GM12878 (cell line): ENCODE measurements around the gene SETBP1. TPM values are rescaled to one million over a fixed set of nuclear protein-coding genes. Genes with fewer than 3 reads are reported as not detected.

ENCODE experiments used
- ATAC-seq: fragments of 200-7000 bp; cut with Tn5 transposase; 3 replicates; pipeline ENCODE4 v1.9.1; 2020; ENCODE audit warnings: mild to moderate bottlenecking, moderate library complexity
- BruUV-seq: library from RNA; stranded (reverse); fragments of 400-500 nt; replicated peaks from 2 replicates; lab custom pipeline; 2021; lab: Mats Ljungman, UMichigan
- CTCF ChIA-PET: fragments of 300-600 bp; sonication (Branson Sonifier 250); formaldehyde crosslinking; extraction: SDS; loops from one replicate; lab custom pipeline; 2021; ENCODE audit warnings: inconsistent platforms; lab: Yijun Ruan, JAX
- POLR2A ChIA-PET: fragments of 350-600 bp; formaldehyde crosslinking; extraction: SDS; loops from one replicate; lab custom pipeline; 2021; ENCODE audit warnings: inconsistent platforms; lab: Charles Lee
- RAD21 ChIA-PET: fragments of 300-600 bp; sonication (Branson Sonifier 250); formaldehyde crosslinking; loops from one replicate; lab custom pipeline; 2023; ENCODE audit warnings: antibody characterized with exemption; ENCODE audit not compliant: unreplicated experiment; lab: Charles Lee
- SMC1A ChIA-PET: fragments of 300-600 bp; sonication (Branson Sonifier 250); formaldehyde crosslinking; loops from one replicate; lab custom pipeline; 2023; ENCODE audit not compliant: unreplicated experiment, uncharacterized antibody; lab: Charles Lee
- DNase-seq: peaks from one replicate; pipeline ENCODE4 v3.0.0-alpha.2; 2011; ENCODE audit warnings: low read depth, low spot score
- FAIRE-seq: peaks from 3 replicates; lab custom pipeline; 2011; peaks lifted over from hg19 to GRCh38; lab: Jason Lieb, UNC
- H2AFZ ChIP-seq: 2 replicates; pipeline ENCODE4 v1.6.0; 2011; ENCODE audit warnings: low read depth, low read length, control low read depth; ENCODE audit not compliant: control insufficient read depth
- H3K27ac ChIP-seq: 2 replicates; pipeline ENCODE4 v1.5.1; 2011; ENCODE audit warnings: control low read depth; ENCODE audit not compliant: control insufficient read depth, insufficient read depth
- H3K27me3 ChIP-seq, 2 experiments: replicated peaks in 1 of 2; 2 replicates each; pipeline versions ENCODE4 v1.6.0 to v1.6.1; 2011; ENCODE audit warnings: low read length in 1 of 2; ENCODE audit not compliant: control insufficient read depth in 2 of 2, insufficient read depth in 2 of 2
- H3K36me3 ChIP-seq, 2 experiments: 2 replicates each; pipeline ENCODE4 v1.5.1; 2011; ENCODE audit warnings: low read length in 1 of 2; ENCODE audit not compliant: control insufficient read depth in 2 of 2, insufficient read depth in 2 of 2
- H3K4me1 ChIP-seq: 2 replicates; pipeline ENCODE4 v1.6.1; 2011; ENCODE audit warnings: mild to moderate bottlenecking, low read length, moderate library complexity, mixed read lengths; ENCODE audit not compliant: control insufficient read depth, insufficient read depth
- H3K4me2 ChIP-seq: 2 replicates; pipeline ENCODE4 v1.6.0; 2011; ENCODE audit warnings: control low read depth; ENCODE audit not compliant: control insufficient read depth, insufficient read depth
- H3K4me3 ChIP-seq: fragments of 200-600 bp; sonication (generic); 2 replicates; pipeline ENCODE4 v1.5.1; 2016
- H3K79me2 ChIP-seq: 2 replicates; pipeline ENCODE4 v1.6.0; 2011; ENCODE audit warnings: low read length; ENCODE audit not compliant: control insufficient read depth, insufficient read depth
- H3K9ac ChIP-seq: 2 replicates; pipeline ENCODE4 v1.8.0; 2011; ENCODE audit warnings: low read length, control low read depth, mixed read lengths; ENCODE audit not compliant: control insufficient read depth, insufficient read depth
- H3K9me3 ChIP-seq: replicated peaks from 3 replicates; pipeline ENCODE4 v1.5.1; 2011; ENCODE audit warnings: mild to moderate bottlenecking, low read length; ENCODE audit not compliant: control insufficient read depth, insufficient read depth
- H4K20me1 ChIP-seq: 2 replicates; pipeline ENCODE4 v1.6.0; 2011; ENCODE audit not compliant: control insufficient read depth, insufficient read depth
- CREB1 ChIP-seq: IDR thresholded peaks from 2 replicates; pipeline ENCODE4 v1.6.1; 2012; ENCODE audit warnings: low read depth, mild to moderate bottlenecking, inconsistent platforms
- CUX1 ChIP-seq: IDR thresholded peaks from 2 replicates; pipeline ENCODE4 v1.6.1; 2012; ENCODE audit warnings: improper control_type of control experiment, low read depth, low read length; ENCODE audit not compliant: insufficient replicate concordance
- EGR1 ChIP-seq, 2 experiments: IDR thresholded peaks; 1 replicate in 1 of 2; 2 replicates in 1 of 2; pipeline ENCODE4 v1.6.1; 2011 to 2012; ENCODE audit warnings: low read depth in 2 of 2, low read length in 2 of 2, borderline replicate concordance in 1 of 2, mild to moderate bottlenecking in 1 of 2, moderate library complexity in 1 of 2
- ELK1 ChIP-seq: IDR thresholded peaks from 2 replicates; pipeline ENCODE4 v1.6.1; 2012; ENCODE audit warnings: low read depth, low read length, improper control_type of control experiment
- HSF1 ChIP-seq: fragments of 150-350 bp; IDR thresholded peaks from 2 replicates; pipeline ENCODE4 v1.6.1; 2014; ENCODE audit warnings: mild to moderate bottlenecking, low read depth, low read length
- KDM1A ChIP-seq: fragments of 200-600 bp; sonication (generic); IDR thresholded peaks from 2 replicates; pipeline ENCODE4 v1.6.1; 2016; ENCODE audit warnings: borderline replicate concordance
- KLF5 ChIP-seq: fragments of 450-650 bp; IDR thresholded peaks from 2 replicates; pipeline ENCODE4 v1.6.1; 2014; ENCODE audit warnings: mild to moderate bottlenecking; ENCODE audit not compliant: partially characterized antibody
- MYB ChIP-seq: fragments of 150-350 bp; IDR thresholded peaks from 2 replicates; pipeline ENCODE4 v1.6.1; 2014; ENCODE audit warnings: mild to moderate bottlenecking, low read depth, low read length, borderline replicate concordance
- PBX3 ChIP-seq: IDR thresholded peaks from 2 replicates; pipeline ENCODE4 v1.6.1; 2011; ENCODE audit warnings: mild to moderate bottlenecking, low read depth, low read length, moderate library complexity; ENCODE audit not compliant: insufficient replicate concordance
- STAT1 ChIP-seq: fragments of 450-650 bp; conservative IDR thresholded peaks from 2 replicates; pipeline ENCODE4 v1.6.1; 2014; ENCODE audit warnings: antibody characterized with exemption, mild to moderate bottlenecking
- SUPT20H ChIP-seq: IDR thresholded peaks from 2 replicates; pipeline ENCODE4 v1.6.1; 2011; ENCODE audit warnings: low read depth, mild to moderate bottlenecking, low read length, moderate library complexity, borderline replicate concordance; ENCODE audit not compliant: control insufficient read depth
- TBL1XR1 ChIP-seq: IDR thresholded peaks from 2 replicates; pipeline ENCODE4 v1.6.1; 2012; ENCODE audit warnings: low read depth, low read length, improper control_type of control experiment
- TCF12 ChIP-seq: IDR thresholded peaks from 2 replicates; pipeline ENCODE4 v1.6.1; 2011; ENCODE audit warnings: low read depth, mild to moderate bottlenecking, low read length
- WGBS: methylation state at CpG from one replicate; pipeline ENCODE4 v1.1.6; 2016; ENCODE audit warnings: low lambda C conversion rate; ENCODE audit not compliant: insufficient replicate concordance, insufficient coverage; ENCODE audit errors: missing lambda C conversion rate; 5-methylcytosine and 5-hydroxymethylcytosine counted together
- in situ Hi-C: fragments of 300-500 bp; cut with MboI; formaldehyde crosslinking; loops from 9 replicates; pipeline ENCODE4 v1.14.3; 2018; ENCODE audit warnings: mixed read lengths
- intact Hi-C: fragments of 100-400 bp; cut with micrococcal nuclease; formaldehyde crosslinking; loops from one replicate; pipeline ENCODE4 v1.14.2; 2022; ENCODE audit not compliant: unreplicated experiment
- polyA plus RNA-seq, 11 experiments: library from polyadenylated mRNA; depleted of rRNA in 4 of 11; unstranded in 6 of 11; stranded (reverse) in 5 of 11; fragments of >200 nt; fragmentation: Nextera tagmentation in 4 of 11; fragmentation: Illumina TruSeq in 1 of 11; extraction: Ambion mirVana in 4 of 11; extraction: Trizol in 1 of 11; gene quantifications; 1 replicate in 1 of 11; 2 replicates in 10 of 11; pipeline versions ENCODE4 v1.2.1 to v1.2.3, GENCODE V29; 2011 to 2016; ENCODE audit warnings: inconsistent platforms in 2 of 11, missing spikeins in 2 of 11, low read depth in 1 of 11
- total RNA-seq, 4 experiments: library from RNA; depleted of rRNA in 3 of 4; stranded (reverse); fragments of >200 nt in 3 of 4; fragmentation: Illumina TruSeq in 1 of 4; extraction: Trizol in 1 of 4; gene quantifications; 2 replicates each; pipeline versions ENCODE4 v1.2.1 to v1.2.3, GENCODE V29; 2013 to 2021

Gene SETBP1
- total and polyA plus RNA-seq, 10 of the 15 experiments (the other 5 are each of a cell fraction or from before 2014, with no cell fraction given): 0.99 to 29.7 (median 8.3) TPM

- H3K9me3 ChIP-seq: no peaks in the 10 kb centered on the region
- peaks cover 11% of the 10 kb centered on the region for H3K4me1 ChIP-seq
- in situ Hi-C loops: no loop called here
- RAD21 ChIA-PET: interaction anchor here (0.6 to 1.2 kb wide), 4 partner anchors 17 to 295 kb away, joined by 3 to 7 read pairs (median 4); no protein-coding TSS in a partner anchor
- SMC1A ChIA-PET: interaction anchor here (0.6 to 1.6 kb wide), 7 partner anchors 8 to 296 kb away, joined by 3 to 6 read pairs (median 4); no protein-coding TSS in a partner anchor
- H3K27me3 ChIP-seq: no peaks in the 10 kb centered on the region
- H3K79me2 ChIP-seq: no peaks in the 10 kb centered on the region
- no peak overlapping the region for H3K9ac ChIP-seq
- FAIRE-seq (no peak), DNase-seq (no peak), ATAC-seq (no peak)
- CTCF ChIA-PET: interaction anchor here (1.1 kb wide), 2 partner anchors 14 to 296 kb away, joined by 3 read pairs; no protein-coding TSS in a partner anchor
- no peaks in the 10 kb centered on the region for H4K20me1 ChIP-seq
- H3K4me2 ChIP-seq: no peak overlapping the region
- no TSS peak for BruUV-seq
- H3K27ac ChIP-seq: no peak overlapping the region
- POLR2A ChIA-PET: no interaction called here
- no peak overlapping the region for H3K4me3 ChIP-seq
- no peak overlapping the region for H2AFZ ChIP-seq
- WGBS: 48% methylated on average over 10 of the region's 10 CpGs
- intact Hi-C loops: no loop called here
- H3K36me3 ChIP-seq: no peaks in the 10 kb centered on the region
- TF ChIP-seq CREB1: no peak
- TF ChIP-seq CUX1: no peak
- no peak for TF ChIP-seq SUPT20H
- no peak for TF ChIP-seq KLF5
- no peak for TF ChIP-seq TCF12
- no peak for TF ChIP-seq ELK1
- no peak for TF ChIP-seq KDM1A
- TF ChIP-seq STAT1: no peak
- TF ChIP-seq TBL1XR1: no peak
- no peak for TF ChIP-seq MYB
- TF ChIP-seq EGR1 (IDR thresholded peaks at IDR 0.05; ENCODE audit: borderline replicate concordance in 1 of 2, low read depth in 2 of 2, low read length in 2 of 2): no peak
- no peak for TF ChIP-seq PBX3
- no peak for TF ChIP-seq HSF1
Measured at GRCh38 chr18:44917216-44918141, 236.8 kb downstream of the SETBP1 start.
